ENCODE measurements around the gene DPM2.

Gene DPM2

GRCh38 chr9:127905004-127905728 lies 32.5 kb downstream of the DPM2 start:
- H3K27ac ChIP-seq = no peak overlapping the region
- no peak for TF ChIP-seq CTCF (conservative IDR thresholded peaks at IDR 0.05)

GRCh38 chr9:127904561-127905003 lies 33.1 kb downstream of the DPM2 start:
- H3K27ac ChIP-seq = no peak overlapping the region
- no peak for TF ChIP-seq CTCF (conservative IDR thresholded peaks at IDR 0.05)

GRCh38 chr9:127903557-127904475 lies 33.8 kb downstream of the DPM2 start:
- no peak for TF ChIP-seq CTCF (conservative IDR thresholded peaks at IDR 0.05)
- no peak overlapping the region for H3K27ac ChIP-seq

- peak within 1 kb of the TSS; percentile 80; the same call in 1 of the 2 replicates for H3K27ac ChIP-seq
- no peak for TF ChIP-seq CTCF (conservative IDR thresholded peaks at IDR 0.05)
Observed at GRCh38 chr9:127899128-127899943, 38.3 kb downstream of the DPM2 start, which contains the start of gene ST6GALNAC6. Gene ST6GALNAC6, minus strand, starts transcription at chr9:127899603. Its CDS starts 1,622 bp downstream, at chr9:127897981.

- peak overlapping the region; percentile 80; the same call in 1 of the 2 replicates for H3K27ac ChIP-seq
- TF ChIP-seq CTCF (conservative IDR thresholded peaks at IDR 0.05) = no peak
Observed at GRCh38 chr9:127898433-127899127, 39.1 kb downstream of the DPM2 start.

- no peak for TF ChIP-seq CTCF (conservative IDR thresholded peaks at IDR 0.05)
- no peak overlapping the region for H3K27ac ChIP-seq
Observed at GRCh38 chr9:127897193-127897692, 40.4 kb downstream of the DPM2 start.
